SIG-M5 treated with dmso at 0.1 percent for 504 hours (cell line): ENCODE measurements around the gene ITGA7.

Experiments
- DNase-seq: peaks from one replicate; lab custom pipeline; 2025; ENCODE audit not compliant: unreplicated experiment; lab: John Stamatoyannopoulos, UW

The ITGA7 gene

DNA sequence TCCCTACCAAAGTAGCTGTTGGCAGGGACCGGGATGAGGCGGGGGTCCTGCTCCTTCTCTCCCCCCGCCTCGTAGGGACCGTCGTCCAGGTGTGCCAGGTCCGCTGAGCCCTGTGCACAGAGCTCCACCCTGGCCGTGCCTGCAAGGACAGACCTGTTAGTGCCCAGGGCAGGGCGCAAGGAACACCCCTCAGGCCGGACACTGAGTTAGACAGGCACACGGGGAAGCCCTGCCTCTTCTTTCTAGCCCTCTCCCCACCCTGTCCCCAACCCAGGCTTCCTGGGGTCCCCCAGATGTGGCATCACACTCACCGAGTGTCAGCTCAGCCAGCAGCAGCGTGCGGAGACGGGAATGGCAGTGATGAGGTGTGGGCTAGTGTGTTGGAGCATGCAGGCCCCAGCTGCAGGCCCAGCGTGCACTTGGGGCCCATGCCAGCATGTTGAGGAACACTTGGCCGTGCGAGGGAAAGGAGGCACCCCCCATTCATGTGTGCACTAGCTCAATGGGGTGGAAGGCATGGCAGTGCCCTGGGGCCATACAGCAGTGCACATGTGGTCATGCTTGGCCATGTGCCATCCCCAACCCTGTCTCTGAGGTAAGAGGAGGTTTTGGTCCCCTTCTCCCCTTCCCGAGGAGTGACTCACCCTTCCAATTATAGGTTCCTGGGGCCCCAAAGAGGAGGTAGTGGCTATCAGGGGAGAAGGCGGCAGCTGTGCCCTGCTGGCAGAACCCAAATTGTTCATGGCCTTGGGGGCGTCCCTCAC, 7.3 kb downstream of the ITGA7 start:
- peak; percentile 55 for DNase-seq

DNA sequence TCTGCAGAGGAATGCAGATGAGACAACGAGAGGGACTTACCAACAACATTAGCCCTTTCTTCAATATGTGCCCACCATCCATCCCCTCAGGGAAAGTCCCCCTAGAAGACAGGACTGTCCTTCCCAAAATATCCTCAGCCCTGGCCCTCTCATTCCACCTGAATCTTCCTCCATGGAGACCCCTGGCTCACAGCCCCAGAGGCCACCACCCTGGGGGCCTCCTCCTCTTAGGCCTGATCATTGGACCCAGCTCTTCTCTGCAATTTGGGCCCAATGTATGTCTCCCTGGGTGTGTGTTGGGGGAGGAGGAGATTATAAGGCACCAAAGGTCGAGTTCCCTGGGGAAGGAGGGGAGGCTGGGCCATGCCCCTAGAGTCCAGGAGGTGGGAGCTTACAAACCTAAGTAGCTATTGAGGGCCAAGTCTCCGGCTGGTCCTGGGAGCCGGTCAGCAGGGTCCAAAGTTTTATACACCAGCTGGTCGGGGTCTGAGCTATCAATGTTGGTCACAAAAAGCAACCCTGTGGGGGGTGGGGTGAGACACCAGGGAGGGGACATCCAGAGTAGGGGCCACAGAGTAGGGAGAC, 8.1 kb downstream of the ITGA7 start:
- DNase-seq: no peak

DNA sequence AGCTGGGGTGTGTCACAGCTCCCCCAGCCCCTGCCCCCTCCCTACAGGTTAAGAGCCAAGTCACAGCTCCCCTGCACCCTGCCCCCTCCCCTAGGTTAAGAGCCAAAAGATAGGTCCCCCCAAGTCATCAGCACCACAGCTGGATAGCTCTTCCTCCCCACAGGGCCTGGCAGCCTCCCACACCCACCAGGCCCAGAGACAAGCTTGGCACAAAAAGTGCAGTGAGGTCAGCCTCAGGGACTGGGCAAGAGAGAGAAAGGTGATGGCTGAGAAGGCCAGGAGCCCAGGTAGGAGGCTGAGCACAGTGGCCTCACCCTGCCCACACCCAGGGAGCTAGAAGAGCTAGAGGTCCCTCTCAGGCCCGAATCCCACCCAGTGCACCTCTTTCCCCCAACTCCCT, 8.7 kb downstream of the ITGA7 start:
- no peak for DNase-seq

DNA sequence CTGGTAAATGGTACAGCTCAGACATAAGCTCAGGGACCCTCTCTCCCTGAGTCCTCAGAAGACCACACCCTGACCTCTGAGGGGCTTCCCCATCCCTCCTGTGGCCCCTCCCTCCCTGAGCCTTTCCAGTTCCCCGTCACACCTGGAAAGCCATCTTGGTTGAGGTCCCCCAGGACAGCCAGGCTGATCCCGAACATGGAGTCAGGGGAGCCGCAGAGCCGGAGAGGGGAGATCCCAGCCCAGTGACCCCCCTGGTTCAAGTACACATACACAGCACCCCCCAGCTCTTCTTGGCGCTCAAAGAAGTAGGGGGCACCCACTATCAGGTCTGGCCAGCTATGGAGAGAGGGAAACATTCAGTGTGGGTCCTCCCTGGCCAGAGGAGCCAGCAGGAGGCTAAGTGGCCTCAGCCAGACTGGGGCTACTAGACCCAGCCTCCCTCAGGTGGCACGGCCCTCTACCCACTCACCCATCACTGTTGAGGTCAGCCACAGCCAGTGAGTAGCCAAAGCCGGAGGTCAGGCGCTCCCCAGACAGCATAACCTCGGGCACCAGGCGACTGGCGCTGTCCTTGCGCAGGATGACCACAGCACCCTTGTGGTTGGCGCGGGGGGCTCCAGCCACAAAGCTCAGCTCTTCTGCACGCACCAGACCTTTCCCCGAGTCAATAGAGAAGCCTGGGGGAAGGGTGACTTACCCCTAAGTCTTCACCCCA, 9.3 kb downstream of the ITGA7 start:
- DNase-seq: no peak

DNA sequence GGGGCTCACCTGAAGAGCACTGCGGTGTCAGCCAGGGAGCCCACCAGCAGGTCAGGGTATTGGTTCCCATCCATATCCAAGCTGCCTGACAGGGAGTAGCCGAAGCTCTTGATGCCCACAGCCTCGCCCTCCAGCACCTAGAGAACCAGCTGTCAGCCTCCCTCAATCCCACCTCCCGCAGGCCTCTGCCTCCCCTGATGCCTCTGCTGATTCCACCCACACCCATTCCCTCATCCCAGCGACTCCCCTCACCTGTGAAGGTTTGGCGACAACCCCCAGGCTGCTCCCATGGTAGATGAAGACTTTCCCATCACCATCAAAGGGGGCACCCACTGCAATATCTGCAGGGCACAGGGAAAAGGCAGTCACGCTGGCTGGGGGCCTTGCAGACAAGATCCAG, 10.0 kb downstream of the ITGA7 start:
- no peak for DNase-seq

DNA sequence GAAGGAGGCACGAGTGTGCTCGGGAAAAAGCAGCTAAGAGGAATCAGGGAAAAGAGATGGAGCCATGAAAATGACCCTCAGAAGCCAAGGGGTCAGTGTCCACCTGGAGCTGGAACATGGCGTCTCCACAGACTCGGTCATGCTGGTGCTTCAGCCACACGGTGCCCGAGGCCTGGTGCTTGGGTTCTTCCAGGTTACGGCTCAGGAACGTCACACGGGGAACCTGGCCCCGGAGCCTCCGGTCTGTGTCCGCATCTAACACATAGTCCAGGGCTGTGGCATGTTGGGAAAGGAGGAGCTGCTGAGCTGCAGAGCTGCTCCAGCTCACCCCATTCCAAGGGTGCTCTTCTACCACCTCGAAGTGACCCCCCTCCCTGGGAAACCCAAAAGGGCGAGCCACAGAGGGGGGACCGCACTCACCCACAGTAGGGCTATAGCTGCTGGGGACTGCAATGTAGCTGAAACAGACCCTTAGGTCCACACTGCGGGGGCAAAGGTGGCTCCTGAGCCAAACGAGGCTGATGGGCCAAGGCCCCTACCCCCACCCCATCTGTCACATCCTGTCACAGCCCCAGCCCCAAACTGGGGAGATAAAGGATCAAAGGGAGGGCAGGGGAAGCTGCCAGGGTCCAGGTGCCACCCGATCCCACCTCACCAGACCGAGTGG, 10.8 kb downstream of the ITGA7 start:
- DNase-seq: no peak

DNA sequence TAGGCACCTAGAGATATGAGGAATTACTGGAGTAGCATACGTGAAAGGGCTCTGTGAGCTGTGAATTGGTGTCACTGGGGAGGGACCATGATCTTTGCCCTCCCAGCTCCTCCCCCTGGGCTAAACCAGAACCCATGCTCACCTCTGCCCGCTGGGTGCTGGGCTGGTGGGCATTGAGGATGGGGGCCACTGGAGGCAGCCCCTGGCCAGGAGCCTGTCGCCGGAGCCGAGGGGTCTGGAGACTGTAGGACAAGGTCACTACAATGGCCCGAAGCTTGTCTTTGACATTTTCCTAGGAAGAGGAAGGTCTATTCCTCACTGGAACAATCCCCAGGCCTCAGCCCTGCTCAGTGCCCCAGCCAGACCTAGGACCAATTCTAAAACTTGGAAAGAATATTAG, 11.6 kb downstream of the ITGA7 start:
- DNase-seq: no peak

DNA sequence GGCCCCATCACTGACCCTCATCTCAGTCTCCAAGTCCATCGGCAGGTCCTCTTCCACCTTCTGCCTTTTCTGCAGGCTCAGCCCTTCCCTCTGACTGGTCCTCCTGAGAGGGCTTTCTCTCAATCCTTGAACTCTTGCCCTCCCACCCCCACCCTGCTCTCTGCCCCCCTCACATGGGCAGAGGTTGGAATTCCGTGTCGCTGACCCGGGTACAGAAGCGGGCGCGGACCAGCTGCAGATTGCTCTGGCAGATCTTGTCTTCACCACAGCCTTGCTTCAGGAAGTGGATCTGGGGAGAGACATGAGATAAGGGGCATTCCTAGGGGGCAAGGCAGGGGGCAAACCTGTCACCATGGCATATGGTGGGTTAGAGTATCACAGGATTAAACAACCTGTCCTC, 12.4 kb downstream of the ITGA7 start:
- no peak for DNase-seq

DNA sequence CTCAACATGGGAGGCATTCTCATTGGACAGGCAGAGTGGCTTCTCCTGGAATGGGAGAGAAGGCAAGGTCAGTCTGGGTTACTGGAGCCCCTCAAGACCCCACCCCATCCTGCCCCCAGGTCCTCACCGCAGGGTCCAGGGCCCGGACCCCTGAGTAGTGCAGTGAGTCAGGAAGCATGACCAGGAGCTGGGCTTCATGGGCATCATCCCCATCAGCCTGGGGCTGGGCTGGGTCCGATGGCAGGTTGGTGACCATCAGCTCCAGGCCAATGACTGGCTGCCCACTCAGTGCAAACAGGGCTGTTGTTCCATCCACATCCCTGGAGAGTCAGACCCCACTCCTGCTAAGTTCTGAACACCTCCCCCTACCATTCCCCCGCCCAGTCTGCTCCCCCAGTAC, 13.1 kb downstream of the ITGA7 start:
- DNase-seq: no peak

DNA sequence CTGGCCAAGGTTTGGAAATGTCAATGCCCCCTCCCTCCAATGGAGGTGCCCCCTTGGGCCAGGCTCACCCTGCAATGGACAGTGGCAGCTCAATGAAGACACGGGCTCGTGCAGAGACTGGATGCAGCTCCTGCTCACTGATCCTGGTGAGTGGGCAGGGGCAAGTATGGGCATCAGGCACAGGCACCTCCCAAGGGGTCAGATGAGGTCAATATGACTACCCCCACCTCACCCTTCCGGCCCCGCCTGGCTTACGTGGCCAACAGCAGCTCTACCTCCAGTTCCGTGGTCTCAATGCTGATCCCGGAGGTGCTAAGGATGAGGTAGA, 13.6 kb downstream of the ITGA7 start:
- DNase-seq: no peak

DNA sequence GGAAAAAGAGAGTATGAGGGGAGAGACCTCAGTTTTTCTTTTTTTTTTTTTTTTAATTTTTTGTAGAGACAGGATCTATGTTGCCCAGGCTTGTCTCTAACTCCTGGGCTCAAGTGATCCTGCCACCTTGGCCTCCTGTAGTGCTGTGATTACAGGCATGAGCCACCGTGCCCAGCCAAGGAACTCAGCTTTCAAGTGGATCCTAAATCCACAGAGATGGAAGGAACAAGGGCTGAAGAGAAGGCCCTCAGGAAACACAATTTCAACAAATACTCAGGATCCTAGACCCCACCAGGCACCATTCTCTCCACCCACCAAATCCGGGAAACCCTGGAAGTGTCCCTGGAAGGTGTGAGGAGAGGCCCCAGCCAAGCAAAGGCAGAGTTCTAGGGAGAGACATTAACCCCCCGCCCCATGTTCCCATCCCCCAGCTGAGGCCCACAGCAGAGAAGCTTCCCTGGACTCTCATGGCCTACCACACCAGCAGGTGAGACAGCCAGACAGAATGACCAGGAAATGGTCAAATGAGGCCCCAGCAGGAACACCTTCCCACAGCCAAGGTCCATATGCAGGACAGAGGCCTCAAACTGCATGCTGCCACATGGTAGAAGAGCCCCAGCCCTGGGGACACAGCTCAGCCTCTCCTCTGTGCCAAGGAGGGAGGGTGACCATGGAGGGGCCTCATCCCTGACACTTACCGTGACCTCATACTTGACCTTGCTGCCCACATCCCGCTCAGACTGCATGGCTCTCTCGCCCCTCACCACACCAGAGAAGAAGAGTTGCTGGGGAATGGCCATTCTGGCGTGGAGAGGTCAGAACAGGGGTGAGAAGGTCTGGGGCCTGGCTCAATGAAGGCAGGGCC, 14.1 kb downstream of the ITGA7 start:
- no peak for DNase-seq

DNA sequence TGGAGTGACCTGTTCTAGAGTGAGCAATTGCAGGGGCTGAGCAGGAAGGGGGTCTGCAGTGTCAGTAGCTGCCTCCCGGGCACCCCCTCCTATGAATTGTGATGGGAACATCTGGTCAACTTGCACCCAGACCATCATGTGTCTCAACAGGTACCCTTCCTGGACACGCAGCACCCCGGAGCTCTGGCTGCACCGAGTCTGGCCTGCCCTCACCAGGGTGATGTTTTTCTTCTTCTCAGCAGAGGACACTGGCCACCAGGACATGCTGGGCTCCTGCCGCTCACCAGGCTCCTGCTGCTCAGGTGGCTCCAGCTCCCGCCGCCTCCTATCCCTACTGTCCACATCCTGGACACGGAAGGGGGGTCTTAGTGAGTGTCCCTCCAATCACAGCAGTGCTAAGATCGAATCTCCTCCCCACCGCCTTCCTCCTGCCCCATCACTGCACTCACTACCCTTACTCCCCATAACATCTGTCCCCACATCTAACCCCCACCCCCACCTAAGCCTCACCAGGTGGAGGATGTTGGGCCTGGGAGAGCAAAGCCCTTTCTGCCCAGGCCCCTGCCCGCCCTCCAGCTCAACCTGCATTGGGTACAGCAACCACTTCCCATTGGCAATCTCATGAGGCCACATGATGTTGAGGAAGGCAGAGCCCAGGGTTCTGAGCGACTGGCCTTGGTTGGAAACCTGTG, 14.9 kb downstream of the ITGA7 start:
- DNase-seq: no peak

DNA sequence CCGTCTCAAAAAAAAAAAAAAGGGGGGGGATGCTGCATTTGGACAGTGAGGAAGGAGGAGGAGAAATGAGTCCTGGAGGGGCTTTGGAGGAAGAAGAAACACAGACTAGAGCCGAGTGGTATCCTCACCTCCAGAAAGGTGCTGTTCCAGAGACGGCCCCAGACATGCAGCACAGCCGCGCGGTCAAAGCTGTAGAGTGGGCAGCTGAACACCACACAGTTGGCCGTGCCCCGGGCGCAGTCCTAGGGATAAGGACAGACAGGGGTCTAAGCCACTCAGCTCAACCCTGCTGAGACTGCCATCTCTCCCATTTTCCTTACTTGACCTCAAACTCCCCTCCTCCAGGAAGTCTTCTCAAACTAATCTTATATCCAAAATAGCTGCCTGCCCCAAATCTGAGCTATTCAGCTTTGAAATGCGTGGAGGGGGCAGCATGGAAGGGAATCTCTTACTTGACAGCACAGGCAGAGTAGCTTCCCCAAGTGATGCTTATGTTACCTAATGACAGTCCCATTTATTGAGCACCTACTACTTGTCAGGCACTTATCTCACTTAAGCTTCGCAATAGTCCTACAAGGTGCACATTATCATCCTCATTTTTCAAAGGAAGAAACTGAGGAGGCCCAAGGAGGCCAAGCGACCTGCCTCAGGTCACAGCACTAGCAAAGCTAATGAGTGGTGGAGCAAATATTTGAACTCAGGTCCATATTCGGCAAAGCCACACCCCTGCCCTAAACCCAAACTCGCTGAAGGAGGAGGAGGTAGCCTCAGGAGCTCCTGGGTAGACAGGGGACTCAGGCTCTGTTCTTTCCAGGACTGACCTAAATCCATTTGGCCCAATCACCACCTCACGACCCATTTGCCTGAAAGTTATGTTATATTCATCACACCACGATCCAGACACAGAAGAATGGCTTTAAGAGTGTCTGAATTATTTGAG, 18.7 kb downstream of the ITGA7 start:
- DNase-seq: no peak

DNA sequence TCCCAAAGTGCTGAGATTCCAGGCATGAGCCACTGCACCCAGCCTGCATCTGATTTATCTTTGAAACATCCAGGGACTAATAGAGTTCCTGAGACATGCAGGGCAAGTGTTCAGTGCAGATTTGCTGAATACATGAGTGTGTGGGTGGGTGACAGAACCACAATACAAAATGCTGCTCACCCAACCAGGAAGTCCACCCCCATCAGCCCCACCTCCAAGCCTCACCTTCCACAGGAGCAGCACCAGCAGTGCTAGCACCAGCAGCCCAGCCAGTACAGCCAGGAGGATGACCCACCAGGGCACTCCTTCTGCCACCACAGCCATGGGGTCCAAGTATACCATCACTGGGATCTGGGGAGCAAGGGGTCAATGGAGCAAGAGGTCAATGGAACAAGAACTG, 20.0 kb downstream of the ITGA7 start:
- no peak for DNase-seq

DNA sequence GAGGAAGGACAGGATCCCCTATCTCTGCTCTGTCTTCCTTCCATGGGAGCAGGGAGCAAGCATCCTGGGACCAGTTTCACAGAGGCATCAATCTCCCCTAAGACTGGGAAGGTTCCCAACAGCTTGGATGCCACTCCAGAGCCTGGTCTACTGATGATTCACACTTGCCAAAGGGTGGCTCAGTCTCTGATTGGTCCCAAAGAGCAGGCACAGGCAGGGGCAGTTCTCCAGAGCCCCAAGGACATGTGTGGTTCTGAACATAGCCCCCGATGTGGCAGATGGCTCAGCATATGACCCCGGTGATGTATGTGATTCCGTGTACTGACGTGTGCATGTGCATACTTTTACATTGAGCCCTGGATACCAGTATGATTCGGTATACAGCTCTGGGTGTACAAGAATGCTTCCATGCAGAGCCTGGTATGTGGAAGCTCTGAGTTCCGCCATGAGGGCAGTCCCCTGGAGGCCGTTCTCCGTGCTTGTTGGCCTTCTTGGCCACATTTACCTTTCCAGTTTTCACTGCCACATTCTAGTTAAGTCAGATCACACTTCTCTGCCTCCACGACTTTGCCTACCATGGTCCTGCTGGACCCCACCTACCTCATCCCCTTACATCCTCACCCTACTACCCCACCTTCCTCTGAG, 21.2 kb downstream of the ITGA7 start:
- no peak for DNase-seq

DNA sequence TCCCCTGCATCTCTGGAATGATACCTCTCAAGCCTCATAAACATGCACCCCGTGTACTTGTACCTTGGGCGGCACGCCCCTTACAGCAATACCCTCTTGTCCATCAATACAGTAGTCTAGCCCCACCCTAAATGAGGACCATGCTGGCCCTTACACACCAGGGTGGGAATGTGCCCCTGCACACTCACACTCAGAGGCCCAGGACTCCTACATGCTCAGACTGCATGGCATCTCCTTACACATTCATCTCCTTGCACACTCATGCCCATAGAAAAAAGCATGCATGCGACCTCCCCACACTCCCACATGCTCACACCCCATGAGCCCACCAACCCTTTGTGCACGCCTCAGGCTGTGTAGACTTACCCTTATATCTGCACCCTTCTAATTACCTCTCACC, 22.0 kb downstream of the ITGA7 start:
- DNase-seq: no peak

DNA sequence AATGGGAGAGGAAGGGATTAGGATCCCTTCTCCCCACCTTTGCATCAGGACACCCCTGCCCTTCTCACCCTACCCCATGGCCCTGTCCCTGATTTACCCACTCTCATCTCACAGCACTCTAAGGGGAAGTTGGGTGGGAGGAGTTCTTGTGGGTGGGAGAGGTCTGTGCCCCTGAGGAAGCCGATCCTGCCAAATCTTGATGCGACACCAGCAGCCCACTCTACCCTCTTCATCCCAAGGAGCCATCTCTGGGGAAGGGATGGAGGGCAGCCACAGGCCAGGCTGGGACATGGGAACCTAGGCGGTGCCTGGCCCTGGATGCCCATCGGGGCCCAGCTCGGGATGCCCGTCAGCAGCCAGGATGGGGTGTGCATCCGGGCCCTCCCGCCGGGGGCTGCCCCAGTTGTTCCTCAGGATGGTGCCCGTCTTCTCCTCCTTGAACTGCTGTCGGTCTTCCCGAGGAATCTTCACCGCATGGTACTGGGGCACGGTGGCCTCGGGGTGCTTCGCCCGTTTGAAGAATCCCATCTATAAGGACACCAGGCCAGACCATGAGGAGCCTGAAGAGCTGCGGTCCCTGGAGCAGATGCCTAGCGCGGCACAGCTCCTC, 22.8 kb downstream of the ITGA7 start:
- no peak for DNase-seq

DNA sequence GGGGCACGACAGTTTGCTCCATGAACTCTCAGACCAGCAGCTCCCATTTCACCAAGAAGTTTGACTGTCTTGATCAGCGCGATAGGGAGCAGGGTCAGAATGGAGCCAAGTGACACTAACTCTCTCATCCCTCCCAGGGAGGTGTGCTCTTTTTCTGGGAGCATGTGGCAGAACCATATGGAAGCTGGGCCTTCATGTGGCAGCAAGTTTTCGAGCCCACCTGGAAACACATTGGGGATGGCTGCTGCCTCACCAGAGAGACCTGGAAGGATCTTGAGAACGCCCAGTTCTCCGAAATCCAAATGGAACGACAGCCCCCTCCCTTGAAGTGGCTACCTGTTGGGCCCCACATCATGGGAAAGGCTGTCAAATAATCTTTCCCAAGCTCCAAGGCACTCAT, 24.0 kb downstream of the ITGA7 start:
- DNase-seq: no peak
